ENCODE measurements around the gene GJD3.

- TF ChIP-seq CTCF (IDR thresholded peaks at IDR 0.05) (no peak), EZH2 (IDR thresholded peaks at IDR 0.05; ENCODE audit: borderline replicate concordance, insufficient read depth, low read depth, low read length, poor library complexity, severe bottlenecking) (no peak)
Observed at GRCh38 chr17:40342504-40343218, 21.9 kb downstream of the GJD3 start.

Measured in B cell (primary cell).